ELF-1 (cell line): ENCODE data around the gene CCL2.
"Not testable (repeated sequence)": the region's sequence is repeated elsewhere in the genome, so short reads cannot be mapped to it uniquely, and the experiment has no call there.

Experiments
- DNase-seq: peaks from one replicate; pipeline ENCODE4 v3.0.0-alpha.2; 2016; ENCODE audit warnings: low read depth, low spot score

The CCL2 gene

GRCh38 chr17:34254651-34255380, at the start of gene CCL2:
CCL2 (plus strand) TSS chr17:34255285; CDS start chr17:34255350, 65 bp downstream.
- DNase-seq, result peak; percentile 91

DNA sequence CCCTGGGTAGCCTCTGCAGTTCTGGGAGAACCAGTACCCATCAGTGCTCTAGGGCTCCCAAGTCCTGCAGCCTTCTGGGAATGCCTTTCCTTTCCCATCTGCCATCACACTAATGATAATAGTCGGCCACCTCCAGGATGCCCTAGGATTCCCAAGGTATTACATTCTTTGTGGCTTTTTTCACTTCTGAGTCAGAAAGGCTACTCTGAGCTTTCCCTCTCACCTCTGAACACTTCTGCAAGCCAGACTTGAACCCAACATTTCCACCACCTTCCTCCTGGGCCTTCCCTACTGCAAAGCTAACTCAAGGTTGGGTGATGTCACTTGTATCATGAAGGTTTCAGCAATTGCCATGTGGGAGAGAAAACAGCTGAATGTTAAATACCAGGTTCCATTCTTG, 49.7 kb upstream of the CCL2 start:
- no peak for DNase-seq

- DNase-seq, result peak; percentile 23
Observed at GRCh38 chr17:34206569-34206968, 48.5 kb upstream of the CCL2 start.

DNA sequence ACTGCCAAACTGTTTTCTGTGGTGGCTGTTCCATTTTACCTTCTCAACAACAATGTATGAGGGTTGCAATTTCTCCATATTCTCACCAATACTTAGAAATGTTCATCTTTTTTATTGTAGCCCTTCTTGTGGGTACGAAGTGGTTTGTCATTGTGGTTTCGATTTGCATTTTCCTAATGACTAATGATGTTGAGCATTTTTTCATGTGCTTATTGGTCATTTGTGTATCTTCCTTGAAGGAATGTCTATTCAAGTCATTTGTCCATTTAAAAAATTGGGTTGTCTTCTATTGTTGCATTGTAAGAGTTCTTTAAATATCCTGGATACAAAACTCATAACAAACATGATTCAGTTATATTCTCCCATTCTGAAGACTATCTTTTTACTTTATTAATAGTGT, 47.5 kb upstream of the CCL2 start:
- no peak for DNase-seq

DNA sequence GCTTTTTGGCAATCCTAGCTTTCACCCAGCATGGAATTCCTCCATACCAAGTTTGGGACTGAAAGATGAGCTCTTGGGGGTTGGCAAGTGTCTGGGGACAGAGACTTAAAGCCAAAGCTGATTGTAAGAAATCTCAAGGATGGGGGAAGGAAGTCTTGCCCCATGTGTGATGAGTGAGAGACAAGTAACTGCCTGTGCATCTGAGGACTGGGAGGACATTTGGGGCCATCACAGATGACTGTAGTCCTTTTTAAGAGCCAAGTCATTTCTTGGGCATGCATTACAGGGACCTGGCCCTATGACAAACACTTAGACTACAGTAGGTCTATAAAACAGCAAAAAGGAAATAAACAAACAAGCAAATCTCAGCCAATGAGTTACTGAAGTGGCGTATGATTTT, 36.3 kb upstream of the CCL2 start:
- no peak for DNase-seq

DNA sequence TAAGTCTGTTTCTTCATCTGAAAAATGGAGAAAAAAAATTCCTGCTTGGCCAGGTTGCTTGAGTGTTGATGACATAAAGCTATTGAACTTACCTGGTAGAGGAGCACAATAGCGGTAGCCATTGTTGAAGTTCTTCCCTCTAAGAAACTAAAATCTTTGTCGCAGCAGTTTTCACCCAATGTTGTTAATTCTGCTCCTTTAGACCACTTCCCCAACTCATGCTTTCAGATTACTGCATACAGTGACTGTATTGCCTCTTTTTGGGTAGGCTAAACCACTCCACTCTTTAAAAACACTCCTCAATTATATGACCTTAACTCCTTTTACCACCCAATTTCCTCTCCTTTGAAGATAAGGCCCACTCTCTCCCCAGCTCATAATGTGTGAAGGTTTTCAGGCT, 35.7 kb upstream of the CCL2 start:
- DNase-seq, result no peak

- DNase-seq, result no peak
Observed at GRCh38 chr17:34220045-34220751, 34.9 kb upstream of the CCL2 start.

DNA sequence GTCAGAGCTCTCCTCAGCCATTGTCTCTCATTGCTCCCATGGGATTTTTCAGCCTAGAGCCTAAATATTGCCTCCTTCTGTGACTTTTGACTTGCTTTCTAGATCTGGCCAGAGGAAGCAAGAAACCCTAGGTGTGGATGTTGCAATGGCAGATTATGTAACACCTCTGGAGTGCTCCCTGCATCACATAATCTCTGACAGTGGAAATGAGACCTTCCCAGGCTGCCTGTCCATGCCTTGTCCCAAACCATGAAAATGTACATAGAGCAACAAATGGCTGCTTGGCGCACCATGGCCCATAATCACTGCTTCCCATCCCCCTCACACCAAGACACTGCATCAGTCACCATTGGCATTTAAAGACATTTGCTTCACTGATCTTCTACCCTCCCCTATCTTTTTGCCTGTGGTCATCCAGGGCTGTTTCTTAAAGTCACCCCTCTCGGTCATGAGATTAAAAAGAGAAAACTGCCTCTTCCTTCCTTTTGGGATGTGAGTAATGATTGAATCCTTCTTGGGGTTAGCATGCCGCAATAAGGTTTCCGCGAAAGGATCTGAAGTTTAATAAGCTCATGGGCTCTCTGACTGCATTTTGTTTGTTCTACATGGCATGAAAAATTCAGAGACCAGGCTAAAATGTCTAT, 34.2 kb upstream of the CCL2 start:
- no peak for DNase-seq

DNA sequence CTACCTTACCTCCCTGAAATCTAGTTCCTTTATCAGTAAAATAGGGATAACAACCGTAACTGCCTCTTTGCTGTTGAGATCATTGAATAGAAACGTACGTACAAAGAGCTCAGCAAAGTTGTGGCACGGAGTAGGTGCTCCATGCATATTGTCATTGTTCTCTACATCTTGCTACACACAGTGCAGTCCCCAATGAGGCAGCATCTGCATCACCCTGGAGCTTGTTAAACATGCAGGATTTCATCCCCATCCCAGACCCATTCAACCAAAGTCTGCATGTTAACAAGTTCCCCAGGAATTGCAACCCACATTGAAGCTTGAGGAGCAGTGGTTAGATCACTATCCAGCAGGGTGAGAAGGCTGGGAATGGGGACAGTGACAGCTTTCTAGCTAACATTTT, 33.7 kb upstream of the CCL2 start:
- no peak for DNase-seq

DNA sequence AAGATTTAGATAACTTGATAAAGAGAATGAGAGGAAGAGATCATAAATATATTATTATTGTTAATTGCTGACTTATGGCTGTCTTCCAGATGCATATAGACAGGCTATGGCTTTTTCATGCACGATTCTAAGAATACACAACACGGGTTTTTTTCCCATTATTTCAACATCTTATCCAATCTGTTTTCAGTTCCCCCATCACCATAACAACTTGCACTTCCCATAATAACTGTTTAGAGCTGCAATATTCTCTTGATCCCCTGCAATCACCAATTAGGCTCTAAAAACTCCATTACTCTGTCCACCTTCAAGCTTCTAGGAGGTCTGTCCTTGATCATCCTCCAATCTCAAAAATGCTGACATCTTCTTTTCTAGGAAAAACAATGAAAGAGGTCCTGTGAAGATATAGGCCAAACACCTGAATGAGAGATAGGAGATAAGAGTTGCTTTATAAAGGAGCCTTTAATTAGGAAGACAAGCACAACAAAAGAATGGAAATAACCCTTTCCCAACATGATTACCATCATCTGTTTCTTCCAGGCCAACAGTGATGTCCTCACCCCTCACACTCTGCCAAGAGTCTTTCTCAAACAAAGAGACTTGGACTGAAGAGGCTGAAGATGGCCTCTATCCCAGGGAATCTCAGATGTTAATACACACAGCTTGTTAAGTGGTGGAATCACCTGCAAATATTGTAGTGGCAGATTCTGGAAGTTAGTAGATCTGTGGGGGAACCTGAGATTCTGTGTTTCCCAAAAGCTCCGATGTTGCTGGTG, 32.2 kb upstream of the CCL2 start:
- DNase-seq, result no peak

DNA sequence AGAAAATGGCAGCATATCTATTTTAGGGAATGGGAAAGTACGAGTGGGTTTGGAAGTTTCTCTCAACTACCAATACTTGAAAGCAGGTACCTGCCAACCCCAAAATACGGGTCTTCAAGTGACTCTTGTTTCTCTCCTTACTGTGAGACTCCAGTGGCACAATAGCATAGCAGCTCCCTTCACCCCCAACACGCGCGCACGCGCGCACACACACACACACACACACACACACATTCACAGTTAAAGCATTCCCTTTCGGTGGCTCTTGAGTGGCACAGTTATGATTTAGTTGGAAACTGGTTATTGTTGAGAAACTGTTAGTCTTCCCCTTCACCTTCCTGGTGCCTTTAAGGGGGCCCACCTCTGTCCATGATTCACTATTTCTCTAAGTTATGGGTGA, 30.0 kb upstream of the CCL2 start:
- no peak for DNase-seq

GRCh38 chr17:34226011-34226743, 28.9 kb upstream of the CCL2 start:
- no peak for DNase-seq

- no peak for DNase-seq
Observed at GRCh38 chr17:34226744-34227034, 28.4 kb upstream of the CCL2 start.

DNA sequence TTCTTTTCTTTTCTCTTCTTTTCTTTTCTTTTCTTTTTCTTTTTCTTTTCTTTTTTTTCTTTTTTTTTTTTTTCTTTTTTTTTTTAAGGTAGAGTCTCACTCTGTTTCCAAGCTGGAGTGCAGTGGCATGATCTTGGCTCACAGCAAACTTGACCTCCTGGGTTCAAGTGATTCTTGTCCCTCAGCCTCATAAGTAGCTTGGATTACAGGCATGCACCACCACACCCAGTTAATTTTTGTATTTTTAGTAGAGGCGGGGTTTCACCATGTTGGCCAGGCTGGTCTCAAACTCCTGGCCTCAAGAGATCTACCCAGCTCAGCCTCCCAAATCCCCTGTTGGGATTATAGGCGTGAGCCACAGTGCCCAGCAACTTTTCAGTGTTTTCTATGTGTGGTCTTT, 27.8 kb upstream of the CCL2 start:
- DNase-seq, result not testable (repeated sequence)

- no peak for DNase-seq
Observed at GRCh38 chr17:34227707-34228106, 27.4 kb upstream of the CCL2 start.

DNA sequence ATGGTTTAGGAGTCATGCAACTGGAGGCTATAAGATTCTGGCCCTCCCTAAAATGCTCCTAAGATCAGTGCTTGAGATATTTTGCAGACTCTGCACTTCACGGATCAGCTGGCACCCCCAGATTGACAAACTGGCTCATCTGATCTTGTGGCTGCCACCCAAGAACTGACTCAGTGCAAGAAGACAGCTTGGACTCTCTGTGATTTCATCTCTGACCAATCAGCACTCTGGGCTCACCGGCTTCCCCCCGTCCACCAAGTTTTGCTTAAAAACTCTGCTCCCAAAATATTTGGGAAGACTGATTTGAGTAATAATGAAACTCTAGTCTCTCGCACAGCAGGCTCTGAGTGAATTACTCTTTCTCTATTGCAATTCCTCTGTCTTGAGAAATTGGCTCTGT, 26.3 kb upstream of the CCL2 start:
- DNase-seq, result no peak

- no peak for DNase-seq
Observed at GRCh38 chr17:34230342-34230741, 24.7 kb upstream of the CCL2 start.

- DNase-seq, result no peak
Observed at GRCh38 chr17:34234616-34235015, 20.5 kb upstream of the CCL2 start.

- peak; percentile 72 for DNase-seq
Observed at GRCh38 chr17:34235389-34236028, 19.6 kb upstream of the CCL2 start.

GRCh38 chr17:34236281-34236892, 18.7 kb upstream of the CCL2 start:
- DNase-seq, result no peak

- DNase-seq, result no peak
Observed at GRCh38 chr17:34237458-34237857, 17.6 kb upstream of the CCL2 start.
